HEK293 (cell line): ENCODE data around the gene TPRA1.

ENCODE experiments used
- CTCF ChIA-PET: fragments of 350-600 bp; formaldehyde crosslinking; extraction: SDS; loops from one replicate; lab custom pipeline; 2021; ENCODE audit warnings: antibody characterized with exemption; lab: Yijun Ruan, JAX
- POLR2A ChIA-PET: fragments of 300-600 bp; formaldehyde crosslinking; extraction: SDS; loops from one replicate; lab custom pipeline; 2020; ENCODE audit warnings: antibody characterized with exemption, inconsistent platforms; lab: Yijun Ruan, JAX
- H3K27ac ChIP-seq: fragments of 200-500 bp; sonication (Bioruptor generic); 2 replicates; pipeline ENCODE4 v1.5.1; 2014; ENCODE audit warnings: low read depth, low read length, control low read depth, inconsistent platforms; ENCODE audit errors: extremely low read depth
- H3K36me3 ChIP-seq, 2 experiments: fragments of 200-500 bp in 1 of 2; sonication (Bioruptor generic) in 1 of 2; 1 replicate in 1 of 2; 2 replicates in 1 of 2; pipeline ENCODE4 v1.5.1; 2014 to 2017; ENCODE audit warnings: inconsistent platforms in 2 of 2, low read length in 2 of 2; ENCODE audit not compliant: control insufficient read depth in 2 of 2, insufficient read depth in 1 of 2
- H3K4me1 ChIP-seq: fragments of 200-500 bp; sonication (Bioruptor generic); 2 replicates; pipeline ENCODE4 v1.5.1; 2014; ENCODE audit warnings: mild to moderate bottlenecking, low read length, inconsistent platforms; ENCODE audit not compliant: control insufficient read depth, insufficient read depth
- H3K4me3 ChIP-seq: 2 replicates; pipeline ENCODE4 v1.5.1; 2011; ENCODE audit warnings: low read depth, mild to moderate bottlenecking, control low read depth, low read length, moderate library complexity
- H3K9me3 ChIP-seq: fragments of 200-500 bp; sonication (Bioruptor generic); 2 replicates; pipeline ENCODE4 v1.5.1; 2014; ENCODE audit warnings: low read depth, low read length, inconsistent platforms; ENCODE audit not compliant: control insufficient read depth, insufficient read depth
- AEBP2 ChIP-seq: fragments of 450-650 bp; formaldehyde crosslinking; IDR thresholded peaks from 2 replicates; pipeline ENCODE4 v1.5.1; 2016; ENCODE audit warnings: missing biosample characterization, missing genetic modification characterization, borderline replicate concordance
- GFI1B ChIP-seq: fragments of 450-650 bp; formaldehyde crosslinking; IDR thresholded peaks from 2 replicates; pipeline ENCODE4 v1.5.1; 2016; ENCODE audit warnings: missing biosample characterization, missing genetic modification characterization
- GLIS1 ChIP-seq: fragments of 450-650 bp; formaldehyde crosslinking; IDR thresholded peaks from 2 replicates; pipeline ENCODE4 v1.5.1; 2016; ENCODE audit warnings: missing biosample characterization, missing genetic modification characterization
- KLF1 ChIP-seq: fragments of 450-650 bp; formaldehyde crosslinking; IDR thresholded peaks from 2 replicates; pipeline ENCODE4 v1.5.1; 2016; ENCODE audit warnings: missing biosample characterization, missing genetic modification characterization
- PRDM4 ChIP-seq: fragments of 450-650 bp; formaldehyde crosslinking; IDR thresholded peaks from 2 replicates; pipeline ENCODE4 v1.5.1; 2017; ENCODE audit warnings: missing biosample characterization, missing genetic modification characterization
- SCRT1 ChIP-seq: fragments of 450-650 bp; formaldehyde crosslinking; IDR thresholded peaks from 2 replicates; pipeline ENCODE4 v1.5.1; 2016; ENCODE audit warnings: missing biosample characterization, missing genetic modification characterization, borderline replicate concordance
- SCRT2 ChIP-seq: fragments of 450-650 bp; formaldehyde crosslinking; IDR thresholded peaks from 2 replicates; pipeline ENCODE4 v1.5.1; 2016; ENCODE audit warnings: missing biosample characterization, missing genetic modification characterization
- ZBTB26 ChIP-seq: fragments of 450-650 bp; formaldehyde crosslinking; optimal IDR thresholded peaks from 2 replicates; pipeline ENCODE3; 2016; ENCODE audit warnings: missing biosample characterization, mild to moderate bottlenecking, missing genetic modification characterization
- ZNF121 ChIP-seq: fragments of 450-650 bp; formaldehyde crosslinking; IDR thresholded peaks from 2 replicates; pipeline ENCODE4 v1.5.1; 2016; ENCODE audit warnings: missing biosample characterization, missing genetic modification characterization
- ZNF214 ChIP-seq: fragments of 450-650 bp; formaldehyde crosslinking; IDR thresholded peaks from 2 replicates; pipeline ENCODE4 v1.5.1; 2017; ENCODE audit warnings: missing biosample characterization, mild to moderate bottlenecking, missing genetic modification characterization, borderline replicate concordance
- ZNF335 ChIP-seq: fragments of 450-650 bp; formaldehyde crosslinking; conservative IDR thresholded peaks from 2 replicates; pipeline ENCODE4 v1.5.1; 2016; ENCODE audit warnings: missing biosample characterization, missing genetic modification characterization
- ZNF404 ChIP-seq: fragments of 450-650 bp; formaldehyde crosslinking; IDR thresholded peaks from 2 replicates; pipeline ENCODE4 v1.5.1; 2017; ENCODE audit warnings: missing biosample characterization, missing genetic modification characterization
- ZNF600 ChIP-seq: fragments of 450-650 bp; formaldehyde crosslinking; IDR thresholded peaks from 2 replicates; pipeline ENCODE4 v1.5.1; 2016; ENCODE audit warnings: missing biosample characterization, missing genetic modification characterization
- ZNF623 ChIP-seq: fragments of 450-650 bp; formaldehyde crosslinking; IDR thresholded peaks from 2 replicates; pipeline ENCODE4 v1.5.1; 2016; ENCODE audit warnings: missing biosample characterization, missing genetic modification characterization
- ZXDB ChIP-seq: fragments of 450-650 bp; formaldehyde crosslinking; IDR thresholded peaks from 2 replicates; pipeline ENCODE4 v1.5.1; 2016; ENCODE audit warnings: missing biosample characterization, missing genetic modification characterization
- TF ChIP-seq, protein P1 (sequence below): fragments of 450-650 bp; formaldehyde crosslinking; IDR thresholded peaks from 2 replicates; pipeline ENCODE4 v1.5.1; 2017; ENCODE audit warnings: missing biosample characterization, missing genetic modification characterization

The TPRA1 gene

DNA sequence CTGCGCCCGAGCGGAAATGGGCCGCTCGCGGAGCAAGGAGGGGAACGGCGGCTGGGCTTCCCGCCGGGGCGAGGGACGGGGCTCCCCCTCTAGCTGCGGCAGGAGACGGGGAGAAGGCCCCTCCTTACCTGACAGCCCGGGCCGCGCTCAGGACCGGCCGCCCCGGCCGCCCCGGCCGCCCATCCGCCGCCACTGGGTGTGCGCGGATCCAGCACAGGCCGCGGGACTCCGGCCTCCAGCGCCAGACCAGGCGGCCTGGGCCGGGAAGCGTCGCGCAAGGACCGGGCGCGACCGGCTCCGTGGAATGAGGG, 296 bp downstream of the TPRA1 start:
- 0 out of 2 replicates have a peak, but pooled peaks cover 5% of the 10 kb centered on the region for H3K4me1 ChIP-seq
- peak overlapping the region; percentile 82 for H3K4me3 ChIP-seq
- no peaks in the 10 kb centered on the region for H3K9me3 ChIP-seq
- ChIA-PET CTCF (interaction anchor here (1.1 to 2.1 kb wide), 2 partner anchors 15 to 46 kb away, joined by 3 to 5 read pairs; no protein-coding TSS in a partner anchor), POLR2A (interaction anchor here (0.9 to 1.2 kb wide), 5 partner anchors 9 to 201 kb away, joined by 3 to 5 read pairs (median 4); no protein-coding TSS in a partner anchor)
- no peak for TF ChIP-seq GFI1B (tag by site-specific recombination)
- TF ChIP-seq ZNF600 = 0 out of 2 replicates have a peak, but pooled peaks have one; percentile 1
- TF ChIP-seq AEBP2 = no peak
- no peak for TF ChIP-seq KLF1 (tag by site-specific recombination)
- TF ChIP-seq ZNF335 (tag by site-specific recombination) = peak; percentile 69
- TF ChIP-seq ZXDB (tag by site-specific recombination) = no peak
- TF ChIP-seq, protein P1, sequence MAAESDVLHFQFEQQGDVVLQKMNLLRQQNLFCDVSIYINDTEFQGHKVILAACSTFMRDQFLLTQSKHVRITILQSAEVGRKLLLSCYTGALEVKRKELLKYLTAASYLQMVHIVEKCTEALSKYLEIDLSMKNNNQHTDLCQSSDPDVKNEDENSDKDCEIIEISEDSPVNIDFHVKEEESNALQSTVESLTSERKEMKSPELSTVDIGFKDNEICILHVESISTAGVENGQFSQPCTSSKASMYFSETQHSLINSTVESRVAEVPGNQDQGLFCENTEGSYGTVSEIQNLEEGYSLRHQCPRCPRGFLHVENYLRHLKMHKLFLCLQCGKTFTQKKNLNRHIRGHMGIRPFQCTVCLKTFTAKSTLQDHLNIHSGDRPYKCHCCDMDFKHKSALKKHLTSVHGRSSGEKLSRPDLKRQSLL (tag by site-specific recombination) = 0 out of 2 replicates have a peak, but pooled peaks have one; percentile 29
- TF ChIP-seq PRDM4 (tag by site-specific recombination) = no peak
- no peak for TF ChIP-seq ZNF121 (tag by site-specific recombination)
- peaks cover 0 to 8% of the 10 kb centered on the region in 2 experiments; a peak in 1 of 3 replicates for H3K36me3 ChIP-seq
- H3K27ac ChIP-seq = peak overlapping the region; percentile 88

DNA sequence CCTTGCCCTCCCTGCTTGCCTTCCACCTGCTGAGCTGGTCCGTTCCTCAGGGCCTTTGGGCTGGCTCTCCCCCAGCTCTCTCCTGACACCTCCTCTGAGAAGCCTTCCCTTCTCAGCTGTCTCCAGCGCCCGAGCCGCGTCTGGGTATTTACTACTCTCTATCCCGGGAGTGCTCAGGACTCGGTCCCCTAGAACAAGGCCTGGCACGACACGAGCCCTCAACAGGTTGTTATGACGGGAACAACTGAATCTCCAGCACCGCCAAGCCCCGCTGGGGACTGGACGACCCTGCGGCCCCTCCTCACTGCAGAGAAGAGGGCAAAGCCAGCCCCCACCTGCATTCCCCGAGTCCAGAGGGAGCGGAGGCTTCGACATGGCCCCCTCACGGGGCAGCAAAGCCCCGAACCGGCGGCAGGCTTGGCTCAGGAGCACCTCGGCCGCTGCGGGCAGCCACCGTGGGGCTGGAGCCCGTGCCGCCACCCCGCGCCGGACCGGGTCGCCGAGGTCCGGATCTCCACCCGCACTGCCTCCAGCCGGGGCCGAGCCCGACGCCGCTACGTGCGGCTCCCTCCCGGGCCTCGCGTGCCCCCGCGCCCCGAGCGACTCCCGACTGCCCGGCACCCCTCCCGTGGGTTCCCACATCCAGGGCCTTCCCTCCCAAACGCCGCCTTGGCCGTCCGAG, 792 bp downstream of the TPRA1 start:
- POLR2A ChIA-PET = interaction anchor here (1.0 to 1.5 kb wide), 3 partner anchors 8 to 19 kb away, joined by 3 to 8 read pairs (median 4); partner anchors contain the start of gene MCM2
- Histone ChIP-seq H3K9me3 (no peaks in the 10 kb centered on the region), H3K27ac (peak overlapping the region; percentile 88), H3K36me3 (peaks cover 0 to 13% of the 10 kb centered on the region in 2 experiments; a peak in 1 of 3 replicates), H3K4me3 (peak overlapping the region; percentile 82), H3K4me1 (0 out of 2 replicates have a peak, but pooled peaks cover 5% of the 10 kb centered on the region)
- TF ChIP-seq ZBTB26 (tag by site-specific recombination) (peak; percentile 61), GLIS1 (tag by site-specific recombination) (0 out of 2 replicates have a peak, but pooled peaks have one; percentile 6), SCRT1 (tag by site-specific recombination) (peak; percentile 69; the same call in 1 of the 2 replicates), ZNF623 (peak; percentile 83), ZNF214 (tag by site-specific recombination) (no peak), ZNF404 (tag by site-specific recombination) (no peak), SCRT2 (peak; percentile 96)
- TF ChIP-seq, protein P1 (tag by site-specific recombination) = 0 out of 2 replicates have a peak, but pooled peaks have one; percentile 30
- CTCF ChIA-PET = interaction anchor here (0.6 to 2.1 kb wide), 4 partner anchors 14 to 242 kb away, joined by 3 to 5 read pairs (median 4); no protein-coding TSS in a partner anchor
